ENCODE results near the gene APOC3.
"Not testable (repeated sequence)": the region's sequence is repeated elsewhere in the genome, so short reads cannot be mapped to it uniquely, and the experiment has no call there.

Gene APOC3

DNA sequence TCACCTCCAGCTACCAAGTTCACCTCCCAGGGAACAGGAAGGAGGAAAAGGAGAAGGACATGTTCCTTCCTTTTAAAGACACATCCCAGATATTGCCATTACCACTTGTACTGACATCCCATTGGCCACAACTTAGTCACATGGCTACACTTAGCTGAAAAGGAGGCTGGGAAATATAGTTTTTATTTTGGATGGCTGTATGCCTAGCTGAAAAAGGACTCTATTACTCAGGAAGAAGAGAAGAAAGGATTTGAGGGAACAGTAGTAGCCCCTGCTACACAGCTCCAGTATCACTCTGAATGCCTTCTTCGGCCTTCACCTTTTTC is 36.0 kb upstream of the APOC3 start:
- TF ChIP-seq, protein P1, sequence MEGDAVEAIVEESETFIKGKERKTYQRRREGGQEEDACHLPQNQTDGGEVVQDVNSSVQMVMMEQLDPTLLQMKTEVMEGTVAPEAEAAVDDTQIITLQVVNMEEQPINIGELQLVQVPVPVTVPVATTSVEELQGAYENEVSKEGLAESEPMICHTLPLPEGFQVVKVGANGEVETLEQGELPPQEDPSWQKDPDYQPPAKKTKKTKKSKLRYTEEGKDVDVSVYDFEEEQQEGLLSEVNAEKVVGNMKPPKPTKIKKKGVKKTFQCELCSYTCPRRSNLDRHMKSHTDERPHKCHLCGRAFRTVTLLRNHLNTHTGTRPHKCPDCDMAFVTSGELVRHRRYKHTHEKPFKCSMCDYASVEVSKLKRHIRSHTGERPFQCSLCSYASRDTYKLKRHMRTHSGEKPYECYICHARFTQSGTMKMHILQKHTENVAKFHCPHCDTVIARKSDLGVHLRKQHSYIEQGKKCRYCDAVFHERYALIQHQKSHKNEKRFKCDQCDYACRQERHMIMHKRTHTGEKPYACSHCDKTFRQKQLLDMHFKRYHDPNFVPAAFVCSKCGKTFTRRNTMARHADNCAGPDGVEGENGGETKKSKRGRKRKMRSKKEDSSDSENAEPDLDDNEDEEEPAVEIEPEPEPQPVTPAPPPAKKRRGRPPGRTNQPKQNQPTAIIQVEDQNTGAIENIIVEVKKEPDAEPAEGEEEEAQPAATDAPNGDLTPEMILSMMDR (IDR thresholded peaks at IDR 0.05; ENCODE audit: borderline replicate concordance, insufficient read depth, low read depth, low read length) = no peak
- H3K4me3 ChIP-seq (ENCODE audit: low read depth, low read length) = no peak overlapping the region

- H3K4me3 ChIP-seq (ENCODE audit: low read depth, low read length) = no peak overlapping the region
- TF ChIP-seq, protein P1 (IDR thresholded peaks at IDR 0.05; ENCODE audit: borderline replicate concordance, insufficient read depth, low read depth, low read length) = no peak
Observed at GRCh38 chr11:116794851-116795250, 34.9 kb upstream of the APOC3 start.

- TF ChIP-seq, protein P1 (IDR thresholded peaks at IDR 0.05; ENCODE audit: borderline replicate concordance, insufficient read depth, low read depth, low read length) = no peak
- H3K4me3 ChIP-seq (ENCODE audit: low read depth, low read length) = no peak overlapping the region
Observed at GRCh38 chr11:116796548-116796947, 33.2 kb upstream of the APOC3 start.

DNA sequence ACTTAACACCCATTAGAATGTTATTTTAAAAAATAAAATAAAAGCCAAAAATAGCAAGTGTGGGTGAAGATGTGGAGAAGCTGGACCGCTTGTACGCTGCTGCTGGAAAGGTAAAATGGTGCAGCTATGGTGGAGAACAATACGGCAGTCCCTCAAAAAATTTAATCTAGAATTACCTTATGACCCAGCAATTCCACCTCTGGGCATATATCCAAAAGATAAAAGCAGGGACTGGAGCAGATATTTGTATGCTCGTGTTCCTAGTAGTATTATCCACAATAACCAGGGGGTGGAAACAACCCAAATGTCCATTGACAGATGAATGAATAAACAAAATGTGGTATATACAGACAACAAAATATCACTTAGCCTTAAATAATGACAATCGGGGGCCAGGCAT is 31.9 kb upstream of the APOC3 start:
- TF ChIP-seq, protein P1 (IDR thresholded peaks at IDR 0.05; ENCODE audit: borderline replicate concordance, insufficient read depth, low read depth, low read length) = no peak
- no peak overlapping the region for H3K4me3 ChIP-seq (ENCODE audit: low read depth, low read length)

DNA sequence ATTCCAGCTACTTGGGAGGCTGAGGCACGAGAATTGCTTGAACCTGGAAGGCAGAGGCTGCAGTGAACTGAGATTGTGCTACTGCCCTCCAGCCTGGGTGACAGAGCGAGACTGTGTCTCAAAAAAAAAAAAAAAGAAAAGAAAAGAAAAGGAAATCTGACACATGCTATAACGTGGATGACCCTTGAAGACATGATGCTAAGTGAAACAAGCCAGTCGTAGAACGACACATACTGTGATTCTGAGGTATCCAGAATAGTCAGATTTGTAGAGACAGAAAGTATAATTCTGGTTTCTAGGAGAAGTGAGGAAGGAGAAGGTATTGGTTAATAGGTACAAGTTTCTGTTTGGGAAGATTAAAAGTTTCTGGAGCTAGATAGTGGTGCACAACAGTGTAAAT is 31.3 kb upstream of the APOC3 start:
- H3K4me3 ChIP-seq (ENCODE audit: low read depth, low read length) = no peak overlapping the region
- TF ChIP-seq, protein P1 (IDR thresholded peaks at IDR 0.05; ENCODE audit: borderline replicate concordance, insufficient read depth, low read depth, low read length) = no peak

DNA sequence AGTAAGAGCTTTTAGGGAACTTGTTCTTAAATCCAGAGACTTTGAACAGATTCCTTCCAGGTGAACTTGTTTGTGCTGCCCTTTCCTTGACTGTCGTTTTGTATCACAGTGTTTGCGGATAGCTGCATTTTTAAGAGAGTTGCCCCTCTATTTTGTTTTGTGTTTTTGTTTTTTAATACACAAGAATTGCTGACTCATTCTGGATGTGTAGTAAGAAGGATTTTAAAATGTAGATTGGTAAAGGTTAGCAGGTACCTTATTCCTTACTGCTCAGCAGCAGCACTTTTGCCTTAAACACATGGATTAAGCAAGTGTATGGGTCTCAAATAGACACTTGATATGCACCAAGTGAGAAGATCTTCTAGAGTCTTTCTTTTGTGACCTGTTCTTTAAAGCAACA is 29.1 kb upstream of the APOC3 start:
- H3K4me3 ChIP-seq (ENCODE audit: low read depth, low read length) = no peak overlapping the region

DNA sequence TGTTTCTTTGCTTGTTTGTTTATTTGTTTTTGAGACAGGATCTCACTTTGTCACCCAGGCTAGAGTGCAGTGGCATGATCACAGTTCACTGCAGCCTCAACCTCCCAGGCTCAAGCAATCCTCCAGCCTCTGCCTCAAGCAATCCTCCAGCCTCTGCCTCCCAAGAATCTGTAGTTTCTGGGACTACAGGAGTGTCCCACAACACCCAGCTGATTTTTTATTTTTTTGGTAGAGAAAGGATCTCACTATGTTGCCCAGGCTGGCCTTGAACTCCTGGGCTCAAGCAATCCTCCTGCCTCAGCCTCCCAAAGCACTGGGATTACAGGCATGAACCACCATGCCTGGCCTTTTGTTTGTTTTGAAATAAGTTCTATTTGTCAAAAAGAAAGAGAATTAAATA is 28.0 kb upstream of the APOC3 start:
- not testable (repeated sequence) for H3K4me3 ChIP-seq (ENCODE audit: low read depth, low read length)

More for the DNA sequence above, 29.1 kb upstream of the APOC3 start:
- TF ChIP-seq, protein P1 (IDR thresholded peaks at IDR 0.05; ENCODE audit: borderline replicate concordance, insufficient read depth, low read depth, low read length) = no peak

GRCh38 chr11:116804001-116804400 is 25.7 kb upstream of the APOC3 start:
- H3K4me3 ChIP-seq (ENCODE audit: low read depth, low read length) = no peak overlapping the region
- TF ChIP-seq, protein P1 (IDR thresholded peaks at IDR 0.05; ENCODE audit: borderline replicate concordance, insufficient read depth, low read depth, low read length) = no peak
